Measurements from ENCODE around the gene UPK3A.
"Not testable (repeated sequence)": the region's sequence is repeated elsewhere in the genome, so short reads cannot be mapped to it uniquely, and the experiment has no call there.

The UPK3A gene

DNA sequence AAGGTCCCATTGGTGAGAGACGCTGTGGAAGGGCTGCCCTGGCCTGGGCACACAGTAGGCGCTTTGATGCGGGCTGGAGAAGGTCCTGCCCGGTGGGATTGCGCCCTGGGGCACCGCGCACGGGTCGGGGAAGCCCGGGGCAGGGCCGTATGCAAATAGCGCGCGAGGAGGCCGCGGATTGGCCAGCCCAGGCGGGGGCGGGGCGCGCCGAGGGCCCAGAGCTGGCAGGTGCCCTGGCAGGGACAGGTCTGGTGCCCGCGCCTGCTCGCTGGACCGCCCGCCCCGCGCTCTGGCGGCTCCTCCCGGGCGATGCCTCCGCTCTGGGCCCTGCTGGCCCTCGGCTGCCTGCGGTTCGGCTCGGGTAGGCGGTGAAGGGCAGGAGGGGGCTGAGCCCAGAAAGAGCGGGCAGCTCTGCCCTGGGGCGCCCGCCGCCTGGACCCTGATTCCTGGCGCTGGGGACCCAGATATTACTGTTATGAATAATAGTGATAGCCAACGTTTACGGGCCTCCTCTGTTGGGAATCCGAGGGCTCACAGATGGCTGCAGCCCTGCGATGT, at the start of gene UPK3A:
UPK3A (plus strand) TSS at position 245 of the 558 bp plus-strand sequence; CDS start at position 310, 65 bp downstream.
- DNase-seq, result no peak

DNA sequence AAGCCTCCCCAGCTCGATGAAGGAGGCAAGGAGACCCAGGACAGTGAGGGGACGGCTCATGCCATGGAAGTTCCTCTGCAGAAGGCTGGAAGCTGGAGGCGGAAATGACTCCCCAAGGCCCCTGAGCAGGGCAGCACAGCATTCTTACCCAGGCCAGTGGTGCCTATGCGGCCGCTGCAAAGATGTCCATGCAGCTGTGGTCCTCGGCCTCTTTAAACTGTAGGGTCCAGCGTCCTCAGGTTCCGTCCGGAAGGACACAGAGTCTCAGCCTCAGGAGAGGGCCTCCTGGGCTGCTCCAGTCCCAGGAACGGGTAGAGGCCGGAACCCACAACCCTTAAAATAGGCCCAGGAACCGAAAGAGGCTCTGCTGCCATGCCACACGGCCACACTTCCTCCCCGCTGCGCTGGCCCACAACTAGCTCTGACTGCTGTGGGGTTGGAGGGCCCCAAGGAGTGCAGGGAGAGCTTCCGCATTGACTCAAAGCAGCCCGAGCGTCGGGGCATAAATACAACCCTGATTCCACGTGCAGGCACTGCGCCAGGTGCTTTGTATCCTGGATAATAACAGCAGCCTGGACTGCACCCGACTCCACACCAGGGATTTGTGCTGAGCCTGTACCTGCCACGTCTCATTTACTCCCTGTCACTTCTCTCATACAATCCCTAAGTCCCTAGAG, 49.5 kb upstream of the UPK3A start:
- no peak for DNase-seq

- DNase-seq, result no peak
These were observed 48.9 kb upstream of the UPK3A start for GRCh38 chr22:45235851-45236342.

DNA sequence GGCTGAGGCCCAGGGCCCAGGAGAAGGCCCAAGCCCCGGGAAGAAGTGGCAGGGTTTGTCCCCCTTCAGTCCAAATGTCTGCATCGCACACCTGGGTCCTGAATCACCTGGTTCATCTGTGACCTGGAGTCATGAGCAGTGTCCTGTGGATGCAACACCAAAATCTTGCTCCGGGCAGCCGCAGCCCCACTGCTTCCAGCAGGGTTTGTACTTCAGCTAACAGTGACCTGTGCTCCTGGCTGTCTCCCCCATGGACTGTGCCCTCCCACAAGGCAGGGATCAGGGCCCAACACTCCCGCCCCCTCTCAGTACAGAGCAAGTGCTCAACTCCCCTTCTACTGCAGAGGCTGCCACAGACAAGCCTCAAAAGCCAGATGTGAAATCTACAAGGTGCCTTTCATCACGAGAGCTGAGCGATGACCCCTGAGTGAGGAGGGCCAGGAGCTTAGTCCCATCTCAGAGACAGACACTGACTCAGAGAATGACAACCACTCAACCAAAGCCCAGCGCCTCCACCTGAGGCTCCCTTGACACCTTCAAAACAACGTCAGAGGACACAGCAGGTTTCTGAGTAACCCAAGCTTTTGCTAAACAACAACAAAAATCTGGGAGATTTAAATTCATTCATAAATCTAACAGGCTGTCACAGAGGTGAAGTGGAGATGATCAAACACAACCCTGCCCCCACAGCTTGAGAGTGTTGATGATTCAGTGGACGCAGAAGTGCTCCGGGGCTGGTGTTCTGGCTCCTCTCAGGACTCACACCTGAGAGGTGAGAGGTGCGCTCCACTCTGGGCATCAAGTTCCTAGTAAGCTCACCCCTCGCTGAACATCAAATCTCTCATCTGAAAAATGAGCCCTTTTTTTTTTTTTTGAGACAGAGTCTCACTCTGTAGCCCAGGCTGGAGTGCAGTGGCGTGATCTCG, 47.4 kb upstream of the UPK3A start:
- DNase-seq, result no peak

GRCh38 chr22:45238076-45238956, 46.4 kb upstream of the UPK3A start:
- DNase-seq, result no peak

- no peak for DNase-seq
These were observed 45.6 kb upstream of the UPK3A start for GRCh38 chr22:45238957-45239680.

DNA sequence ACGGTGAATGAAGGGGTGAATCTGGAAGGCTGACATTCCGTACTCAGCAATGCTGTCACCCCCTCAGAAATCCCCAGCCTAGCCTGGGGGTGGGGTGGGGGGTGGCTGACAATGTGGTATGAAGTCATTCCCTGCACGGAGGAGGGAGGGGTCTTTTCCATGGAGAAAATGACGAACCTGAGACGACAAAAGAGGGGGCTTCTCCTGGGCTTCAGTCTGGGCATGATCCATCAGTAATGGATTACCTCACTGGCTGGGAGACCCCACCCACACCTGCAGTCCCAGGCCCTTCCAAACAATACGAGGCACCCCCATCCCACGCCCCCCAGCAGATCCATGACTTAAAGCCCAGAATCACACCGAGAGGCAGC, 45.1 kb upstream of the UPK3A start:
- no peak for DNase-seq

DNA sequence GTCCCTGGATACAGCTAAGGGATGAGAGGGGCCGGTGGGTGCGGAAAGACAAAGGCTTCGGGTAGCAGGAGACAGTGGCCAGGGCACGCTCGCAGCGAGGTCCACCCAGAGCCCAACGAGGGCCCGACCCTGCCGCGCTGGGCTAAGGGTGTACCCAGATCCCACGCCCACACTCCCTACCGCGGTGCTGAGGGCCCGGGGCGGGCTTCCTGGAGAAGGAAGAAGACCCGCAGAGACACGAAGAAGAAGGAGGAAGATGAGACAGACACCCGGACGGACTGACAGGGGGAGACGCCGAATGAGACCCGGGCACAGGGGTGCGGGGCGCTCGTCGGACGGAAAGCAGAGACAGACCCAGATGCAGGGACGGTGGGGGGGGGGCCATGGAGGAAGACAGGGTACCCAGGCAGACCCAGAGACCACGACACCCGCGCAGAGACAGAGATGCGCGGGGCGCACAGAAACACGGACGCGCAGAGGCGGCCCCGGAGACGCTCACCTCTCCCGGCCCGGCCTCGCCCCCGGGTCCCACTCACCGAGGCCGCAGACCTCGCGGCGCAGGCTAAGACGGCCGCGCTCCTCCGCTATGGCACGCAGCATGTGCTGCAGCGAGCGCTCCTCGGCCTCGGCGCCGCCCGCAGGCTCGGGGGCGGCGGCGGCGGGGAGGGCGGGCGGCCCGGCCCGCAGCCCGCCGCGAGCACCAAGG, 44.5 kb upstream of the UPK3A start:
- DNase-seq, result no peak

- DNase-seq, result no peak
These were observed 43.7 kb upstream of the UPK3A start, which contains the start of gene KIAA0930 for GRCh38 chr22:45240810-45241631. TSS of gene KIAA0930 (minus strand) at chr22:45240894. CDS start at chr22:45240703, 191 bp downstream.

- no peak for DNase-seq
These were observed 42.0 kb upstream of the UPK3A start for GRCh38 chr22:45242778-45243191.

DNA sequence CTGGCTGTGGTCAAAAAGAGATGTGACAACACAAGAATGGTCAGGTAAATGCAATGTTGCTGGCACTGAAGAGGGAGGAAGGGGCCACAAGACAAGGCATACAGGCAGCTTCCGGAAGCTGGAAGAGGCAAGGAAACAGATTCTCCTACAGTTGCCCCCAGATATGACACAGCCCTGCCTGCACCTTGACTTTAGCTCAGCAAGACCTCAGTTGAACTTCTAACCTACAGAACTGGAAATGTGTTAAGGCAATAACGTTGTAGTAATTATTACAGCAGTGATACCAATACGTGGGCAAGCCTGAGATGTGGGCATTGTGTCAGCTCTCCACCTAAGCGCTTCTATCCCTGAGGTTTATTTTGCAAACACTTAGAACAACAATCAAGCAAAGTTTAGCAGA, 39.8 kb upstream of the UPK3A start:
- no peak for DNase-seq

DNA sequence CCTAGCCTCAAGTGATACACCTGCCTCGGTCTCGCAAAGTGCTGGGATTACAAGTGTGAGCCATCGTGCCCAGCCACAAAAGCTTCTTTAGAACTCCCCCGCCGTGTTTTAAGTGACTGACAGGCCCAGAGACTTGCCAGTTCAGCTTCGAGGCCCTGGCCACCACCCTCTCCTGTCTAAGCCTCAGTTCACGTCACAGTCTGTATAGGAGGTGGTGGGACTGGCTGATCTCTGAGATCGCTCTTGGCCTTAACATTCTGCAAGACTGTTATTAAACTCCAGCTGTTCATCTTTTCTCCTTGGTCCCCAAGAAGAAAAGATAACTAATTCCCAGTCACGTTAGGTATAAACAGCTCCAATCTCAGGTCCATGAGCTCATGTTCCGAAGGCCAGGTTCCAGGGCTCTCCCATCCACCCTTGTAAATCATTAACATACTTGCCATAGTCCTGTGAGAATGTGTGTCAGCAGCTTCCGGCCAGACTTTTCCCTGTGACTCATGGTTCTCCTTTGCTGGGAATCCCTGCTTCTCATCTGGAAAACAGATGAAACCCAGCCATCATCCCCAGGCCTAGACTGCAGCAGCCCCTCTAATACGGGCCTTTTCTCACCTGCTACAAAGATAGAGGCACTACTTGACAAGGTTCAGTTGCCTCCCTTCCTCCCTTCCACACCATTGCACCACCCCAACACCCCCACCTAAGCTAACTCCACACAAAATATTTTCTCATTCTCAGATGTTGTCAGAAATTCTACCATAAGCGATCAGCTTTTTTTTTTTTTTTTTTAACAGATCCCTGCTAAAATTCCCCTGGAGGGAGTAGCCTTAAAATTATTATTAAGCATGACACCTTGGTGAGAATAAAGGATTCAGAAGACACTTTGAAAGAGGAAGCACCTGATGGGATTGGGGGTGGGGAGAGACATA, 38.4 kb upstream of the UPK3A start:
- DNase-seq, result no peak

DNA sequence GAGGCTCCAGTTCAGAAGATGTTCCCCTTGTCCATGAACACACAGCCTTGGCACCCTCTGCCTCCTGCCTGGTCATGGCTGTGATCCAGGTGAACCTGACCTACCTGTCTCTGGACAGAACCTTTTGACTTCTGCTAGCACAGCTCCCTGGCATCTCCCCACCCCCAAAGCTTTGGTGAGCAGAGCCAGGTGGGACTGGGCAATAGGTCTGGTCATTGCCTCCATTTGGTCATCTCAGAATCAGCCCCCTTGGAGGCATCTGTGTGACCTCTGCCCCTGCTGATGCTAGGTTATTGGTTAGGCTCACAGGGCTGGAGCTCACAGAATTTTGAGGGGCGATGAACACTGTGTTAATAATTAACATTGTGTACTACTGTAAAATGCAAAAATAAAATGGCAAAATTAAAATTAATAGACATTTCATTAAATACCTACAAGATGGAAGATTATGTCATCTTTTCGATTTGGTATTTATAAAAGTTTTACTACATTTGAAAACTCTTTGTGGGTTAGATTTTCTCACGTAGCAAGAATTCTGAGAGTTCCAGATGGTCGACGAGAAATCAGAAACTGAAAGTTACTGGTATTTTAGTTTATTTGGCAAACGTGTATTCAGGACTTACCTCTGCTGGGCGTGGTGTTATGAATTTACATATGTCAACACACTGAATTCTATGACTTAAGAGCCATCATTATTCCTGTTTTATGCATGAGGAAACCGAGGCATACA, 35.8 kb upstream of the UPK3A start:
- DNase-seq, result no peak

DNA sequence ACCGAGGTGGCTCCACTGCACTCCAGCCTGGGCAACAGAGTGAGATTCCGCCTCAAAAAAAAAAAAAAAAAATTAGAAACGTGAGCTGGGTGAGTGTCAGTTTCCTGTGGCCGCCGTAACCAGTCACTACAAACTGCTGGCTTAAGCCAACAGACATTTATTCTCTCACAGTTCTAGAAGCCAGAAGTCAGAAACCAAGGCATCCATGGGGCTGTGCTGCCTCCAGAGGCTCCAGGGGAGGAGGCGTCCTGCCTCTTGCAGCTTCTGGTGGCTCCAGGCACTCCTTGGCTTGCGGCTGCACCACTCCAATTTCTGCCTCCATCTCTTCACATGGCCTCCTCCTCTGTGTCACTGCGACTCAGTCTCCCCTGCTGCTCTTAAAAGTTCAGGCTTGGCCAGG, 32.9 kb upstream of the UPK3A start:
- no peak for DNase-seq

GRCh38 chr22:45253039-45253641, 31.6 kb upstream of the UPK3A start:
- no peak for DNase-seq

DNA sequence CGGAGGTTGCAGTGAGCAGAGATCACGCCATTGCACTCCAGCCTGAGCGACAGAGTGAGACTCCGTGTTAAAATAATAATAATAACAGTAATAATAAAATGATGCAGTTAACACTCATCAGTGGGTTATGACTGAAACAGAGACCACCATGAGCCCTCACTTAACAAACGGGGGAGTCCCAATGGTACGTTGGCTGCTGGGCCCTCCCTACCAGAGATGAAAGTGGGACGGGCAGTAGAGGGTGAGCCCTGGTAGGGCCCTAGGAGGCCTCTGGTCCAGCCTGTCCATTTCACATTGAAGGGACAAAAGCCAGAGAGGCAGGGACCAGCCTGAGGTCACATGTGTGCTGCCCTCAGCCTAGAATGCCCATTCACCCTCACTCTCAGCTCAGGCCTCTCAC, 30.4 kb upstream of the UPK3A start:
- DNase-seq, result no peak

- DNase-seq, result no peak
These were observed 29.9 kb upstream of the UPK3A start for GRCh38 chr22:45254789-45255278.

GRCh38 chr22:45257941-45258340, 26.8 kb upstream of the UPK3A start:
- not testable (repeated sequence) for DNase-seq
